ENCODE data around the gene SCG3.

DNA sequence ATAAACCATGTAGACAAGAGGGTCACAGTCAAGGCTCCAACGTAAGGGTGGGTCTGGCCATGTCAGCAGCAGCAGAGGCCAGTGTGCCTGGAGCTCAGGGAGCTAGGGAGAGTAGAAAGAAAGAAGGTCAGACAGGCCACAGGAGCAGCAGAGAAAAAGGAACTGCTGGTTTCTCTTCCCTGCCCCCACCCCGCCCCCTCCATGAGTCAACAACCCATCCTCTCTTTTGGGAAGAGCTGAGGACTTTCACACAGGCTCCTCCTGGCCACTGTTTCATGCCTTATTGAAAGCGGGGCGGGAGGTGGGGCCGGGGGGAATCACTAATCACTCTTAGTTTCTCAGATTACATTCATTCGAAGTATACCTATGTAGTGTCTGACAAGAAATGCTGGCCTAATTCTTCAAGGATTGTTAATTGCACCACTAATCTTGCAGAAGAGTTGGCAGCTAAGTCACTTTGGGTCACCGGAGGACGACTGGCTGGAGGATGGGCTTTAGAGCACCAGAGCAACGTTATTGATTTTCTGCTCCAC is 9.1 kb upstream of the SCG3 start:
- TF ChIP-seq, protein P1, sequence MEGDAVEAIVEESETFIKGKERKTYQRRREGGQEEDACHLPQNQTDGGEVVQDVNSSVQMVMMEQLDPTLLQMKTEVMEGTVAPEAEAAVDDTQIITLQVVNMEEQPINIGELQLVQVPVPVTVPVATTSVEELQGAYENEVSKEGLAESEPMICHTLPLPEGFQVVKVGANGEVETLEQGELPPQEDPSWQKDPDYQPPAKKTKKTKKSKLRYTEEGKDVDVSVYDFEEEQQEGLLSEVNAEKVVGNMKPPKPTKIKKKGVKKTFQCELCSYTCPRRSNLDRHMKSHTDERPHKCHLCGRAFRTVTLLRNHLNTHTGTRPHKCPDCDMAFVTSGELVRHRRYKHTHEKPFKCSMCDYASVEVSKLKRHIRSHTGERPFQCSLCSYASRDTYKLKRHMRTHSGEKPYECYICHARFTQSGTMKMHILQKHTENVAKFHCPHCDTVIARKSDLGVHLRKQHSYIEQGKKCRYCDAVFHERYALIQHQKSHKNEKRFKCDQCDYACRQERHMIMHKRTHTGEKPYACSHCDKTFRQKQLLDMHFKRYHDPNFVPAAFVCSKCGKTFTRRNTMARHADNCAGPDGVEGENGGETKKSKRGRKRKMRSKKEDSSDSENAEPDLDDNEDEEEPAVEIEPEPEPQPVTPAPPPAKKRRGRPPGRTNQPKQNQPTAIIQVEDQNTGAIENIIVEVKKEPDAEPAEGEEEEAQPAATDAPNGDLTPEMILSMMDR (CRISPR knock-in tag; IDR thresholded peaks at IDR 0.05): no peak
- no peak for TF ChIP-seq EZH2 (conservative IDR thresholded peaks at IDR 0.05; ENCODE audit: low read depth, low read length)
